A204.1 (cell line): ENCODE measurements around the gene NOS1.
"Not testable (repeated sequence)": the region's sequence is repeated elsewhere in the genome, so short reads cannot be mapped to it uniquely, and the experiment has no call there.

Source experiments
- FAIRE-seq: peaks from 2 replicates; lab custom pipeline; 2012; peaks lifted over from hg19 to GRCh38; lab: Jason Lieb, UNC

NOS1 gene

DNA sequence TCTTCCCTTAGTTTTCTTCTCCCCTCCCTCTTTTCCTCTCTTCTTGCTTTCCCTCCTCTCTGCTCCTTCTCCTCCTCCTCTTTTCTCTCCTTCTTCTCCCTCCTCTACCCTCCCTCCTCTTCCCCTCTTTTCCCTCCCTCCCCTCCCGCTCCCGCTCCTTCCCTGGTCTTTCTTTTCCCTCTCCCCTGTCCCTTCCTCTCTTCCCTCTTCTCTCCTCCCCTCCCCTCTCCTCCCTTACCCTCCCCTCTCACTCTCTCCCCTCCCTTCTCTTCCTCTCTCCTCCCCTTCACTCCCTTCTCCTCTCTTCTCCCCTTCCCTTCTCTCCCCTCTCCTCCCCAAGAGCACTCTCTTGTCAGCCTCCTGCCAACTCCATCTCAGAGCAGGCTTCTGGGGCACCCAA lies 153.8 kb downstream of the NOS1 start:
- no peak for FAIRE-seq

DNA sequence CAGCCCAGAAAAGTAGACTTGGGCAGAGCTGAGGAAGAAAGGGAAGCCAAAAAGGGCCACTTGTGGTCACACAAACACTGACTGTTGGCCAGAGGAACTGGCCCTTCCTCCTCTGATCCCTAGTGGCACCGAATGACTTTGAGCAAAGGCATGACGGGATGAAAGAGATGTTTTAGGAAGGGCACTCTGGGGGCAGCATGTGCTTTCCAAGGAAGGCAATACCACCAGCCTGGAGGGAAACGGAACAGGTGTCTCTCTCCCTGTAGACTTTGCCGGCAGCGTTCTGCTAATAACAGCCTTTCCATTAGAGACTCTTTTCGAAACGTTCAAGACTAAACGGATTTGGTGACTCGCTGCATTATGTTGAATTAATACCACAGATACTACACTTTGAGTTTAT lies 158.9 kb downstream of the NOS1 start:
- no peak for FAIRE-seq

- no peak for FAIRE-seq
Observed at GRCh38 chr12:117202033-117202432, 159.4 kb downstream of the NOS1 start.

DNA sequence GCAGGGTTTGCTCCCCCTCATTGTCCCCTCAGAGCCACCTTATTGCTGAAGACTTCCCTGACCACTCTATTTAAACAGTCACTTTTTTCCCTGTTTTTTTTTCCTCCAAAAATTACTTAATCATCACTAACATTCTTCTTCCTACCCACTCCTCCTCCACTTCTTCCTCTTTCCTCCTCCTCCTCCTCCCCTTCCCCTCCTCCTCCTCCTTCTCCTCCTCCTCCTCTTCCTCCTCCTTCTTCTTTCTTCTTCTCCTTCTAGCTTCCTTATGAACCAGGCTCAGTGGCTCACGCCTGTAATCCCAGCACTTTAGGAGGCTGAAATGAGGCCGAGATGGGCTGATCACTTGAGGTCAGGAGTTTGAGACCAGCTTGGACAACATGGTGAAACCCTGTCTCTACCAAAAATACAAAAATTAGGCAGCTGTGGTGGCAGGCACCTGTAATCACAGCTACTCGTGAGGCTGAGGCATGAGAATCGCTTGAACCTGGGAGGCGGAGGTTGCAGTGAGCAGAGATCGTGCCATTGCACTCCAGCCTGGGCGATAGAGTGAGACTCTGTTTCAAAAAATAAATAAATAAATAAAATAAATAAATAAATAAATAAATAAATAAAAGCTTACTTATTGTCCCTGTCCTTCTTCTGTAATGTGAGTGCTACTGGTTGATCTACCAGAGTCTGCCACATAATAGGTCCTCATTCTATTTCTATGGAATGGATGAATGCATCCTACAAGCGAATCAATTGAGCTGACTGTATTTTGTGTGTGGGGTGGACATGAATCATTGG lies 161.3 kb downstream of the NOS1 start:
- FAIRE-seq = not testable (repeated sequence)

DNA sequence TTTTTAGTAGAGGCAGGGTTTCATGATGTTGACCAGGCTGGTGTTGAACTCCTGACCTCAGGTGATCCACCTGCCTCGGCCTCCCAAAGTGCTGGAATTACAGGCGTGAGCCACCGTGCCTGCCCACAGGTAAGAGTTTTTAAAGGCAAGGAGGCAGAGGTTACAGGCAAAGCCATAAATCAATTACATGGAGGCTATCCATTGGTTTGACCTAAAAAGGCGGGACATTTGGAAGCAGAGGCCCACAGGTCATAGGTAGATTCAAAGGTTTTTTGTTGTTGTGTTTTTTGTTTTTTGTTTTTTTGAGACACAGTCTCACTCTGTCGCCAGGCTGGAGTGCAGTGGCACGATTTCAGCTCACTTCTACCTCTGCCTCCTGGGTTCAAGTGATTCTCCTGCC lies 165.1 kb downstream of the NOS1 start:
- not testable (repeated sequence) for FAIRE-seq

DNA sequence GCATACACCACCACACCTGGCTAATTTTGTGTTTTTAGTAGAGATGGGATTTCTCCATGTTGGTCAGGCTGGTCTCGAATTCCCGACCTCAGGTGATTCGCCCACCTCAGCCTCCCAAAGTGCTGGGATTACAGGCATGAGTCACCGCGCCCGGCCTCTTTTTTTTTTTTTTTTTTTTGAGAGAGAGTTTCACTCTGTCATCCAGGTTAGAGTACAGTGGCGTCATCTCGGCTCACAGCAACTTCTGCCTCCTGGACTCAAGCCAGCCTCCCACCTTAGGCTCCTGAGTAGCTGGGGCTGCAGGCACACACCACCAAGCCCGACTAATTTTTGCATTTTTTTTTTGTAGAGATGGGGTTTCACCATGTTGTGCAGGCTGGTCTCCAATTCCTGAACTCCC lies 166.4 kb downstream of the NOS1 start:
- FAIRE-seq = not testable (repeated sequence)

GRCh38 chr12:117193903-117194302 lies 167.5 kb downstream of the NOS1 start:
- no peak for FAIRE-seq

GRCh38 chr12:117192581-117192980 lies 168.8 kb downstream of the NOS1 start:
- not testable (repeated sequence) for FAIRE-seq

GRCh38 chr12:117192057-117192456 lies 169.4 kb downstream of the NOS1 start:
- no peak for FAIRE-seq

GRCh38 chr12:117190210-117190781 lies 171.1 kb downstream of the NOS1 start, which contains the start of gene FBXO21:
Gene FBXO21 (minus strand): TSS chr12:117190470. CDS start chr12:117190456, 14 bp downstream.
- FAIRE-seq = no peak

DNA sequence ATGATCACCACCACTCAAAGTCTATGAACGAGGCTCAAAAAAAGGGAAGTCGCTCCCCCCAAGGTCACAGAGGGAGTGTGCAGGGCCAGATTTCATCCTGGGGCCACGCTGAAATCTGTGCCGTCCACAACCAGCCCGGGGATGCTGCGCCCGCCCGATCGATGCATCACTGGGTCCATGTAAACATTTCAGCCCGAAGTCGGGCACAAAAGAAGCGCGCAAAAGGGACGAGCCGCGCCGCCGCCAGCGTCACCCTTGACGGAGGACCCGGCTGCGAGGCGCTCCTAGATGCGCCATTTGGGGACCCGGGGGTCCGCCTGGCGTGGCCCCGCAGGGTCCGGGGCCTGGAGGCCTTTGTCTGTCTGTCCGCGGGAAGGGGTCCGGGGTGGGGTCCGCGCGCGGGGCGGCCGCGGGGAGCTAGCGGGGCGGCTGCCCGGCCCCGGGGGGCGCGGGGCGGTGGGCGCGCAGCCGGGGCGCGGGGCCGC lies 171.7 kb downstream of the NOS1 start:
- no peak for FAIRE-seq

- no peak for FAIRE-seq
Observed at GRCh38 chr12:117188961-117189724, 172.3 kb downstream of the NOS1 start.

- no peak for FAIRE-seq
Observed at GRCh38 chr12:117188121-117188665, 173.2 kb downstream of the NOS1 start.

DNA sequence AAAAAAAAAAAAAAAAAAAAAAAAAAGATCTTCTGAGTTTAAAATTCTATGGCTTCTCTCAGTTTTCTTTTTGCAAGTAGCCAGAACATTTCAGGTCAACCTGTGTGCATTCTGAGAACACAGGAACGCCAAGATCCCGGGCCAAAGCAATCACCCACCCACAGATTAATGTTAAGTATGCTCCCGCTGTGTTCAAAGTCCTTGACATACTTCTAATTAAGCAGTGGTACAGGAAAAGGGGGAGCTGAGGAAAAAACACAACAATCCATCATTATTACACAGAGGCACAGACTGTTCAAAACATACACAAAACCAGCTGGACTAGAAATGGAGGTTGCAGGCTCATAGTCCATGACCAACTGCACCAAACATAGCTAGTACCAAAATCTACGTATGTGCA lies 174.0 kb downstream of the NOS1 start:
- no peak for FAIRE-seq

GRCh38 chr12:117182866-117183265 lies 178.6 kb downstream of the NOS1 start:
- FAIRE-seq = no peak

GRCh38 chr12:117181468-117181843 lies 180.0 kb downstream of the NOS1 start:
- FAIRE-seq = not testable (repeated sequence)

- FAIRE-seq = no peak
Observed at GRCh38 chr12:117180758-117181467, 180.5 kb downstream of the NOS1 start.

- FAIRE-seq = no peak
Observed at GRCh38 chr12:117178745-117179144, 182.7 kb downstream of the NOS1 start.

DNA sequence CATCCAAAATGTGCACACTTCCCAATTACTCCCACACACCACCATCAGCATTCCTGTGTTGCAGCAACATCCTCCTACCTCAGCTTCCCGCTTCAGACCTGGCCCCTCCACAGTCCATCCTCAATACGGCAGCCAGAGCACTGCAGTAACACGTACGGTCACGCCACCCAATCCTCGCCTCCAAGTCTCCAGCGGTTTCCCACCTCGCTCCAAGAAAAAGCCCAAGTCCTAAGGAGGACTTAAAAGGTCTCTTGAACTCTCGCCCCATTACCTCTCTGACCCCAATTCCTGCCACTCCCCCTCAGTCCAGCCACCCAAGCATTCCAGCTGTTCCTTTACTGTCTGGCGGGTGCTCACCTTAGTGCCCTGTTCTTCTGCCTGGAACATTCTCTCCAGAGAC lies 183.1 kb downstream of the NOS1 start:
- no peak for FAIRE-seq

DNA sequence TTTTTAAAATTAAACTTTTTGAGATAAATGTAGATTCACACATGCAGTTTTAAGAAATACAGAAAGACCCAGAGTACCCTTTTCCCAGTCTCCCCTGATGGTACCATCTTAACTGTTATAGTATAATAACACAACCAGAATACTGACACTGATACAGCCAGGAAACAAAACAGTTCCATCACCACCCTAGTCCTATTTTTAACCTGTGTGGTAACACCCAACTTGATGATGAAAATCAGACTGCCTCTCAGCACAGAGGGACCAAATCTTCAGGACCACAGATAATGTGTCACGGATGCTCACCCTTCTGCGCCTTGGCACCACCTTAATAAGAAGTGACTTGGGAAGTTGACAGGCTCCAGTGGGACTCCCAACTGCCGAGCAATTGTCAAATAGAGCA lies 189.3 kb downstream of the NOS1 start:
- FAIRE-seq = no peak

DNA sequence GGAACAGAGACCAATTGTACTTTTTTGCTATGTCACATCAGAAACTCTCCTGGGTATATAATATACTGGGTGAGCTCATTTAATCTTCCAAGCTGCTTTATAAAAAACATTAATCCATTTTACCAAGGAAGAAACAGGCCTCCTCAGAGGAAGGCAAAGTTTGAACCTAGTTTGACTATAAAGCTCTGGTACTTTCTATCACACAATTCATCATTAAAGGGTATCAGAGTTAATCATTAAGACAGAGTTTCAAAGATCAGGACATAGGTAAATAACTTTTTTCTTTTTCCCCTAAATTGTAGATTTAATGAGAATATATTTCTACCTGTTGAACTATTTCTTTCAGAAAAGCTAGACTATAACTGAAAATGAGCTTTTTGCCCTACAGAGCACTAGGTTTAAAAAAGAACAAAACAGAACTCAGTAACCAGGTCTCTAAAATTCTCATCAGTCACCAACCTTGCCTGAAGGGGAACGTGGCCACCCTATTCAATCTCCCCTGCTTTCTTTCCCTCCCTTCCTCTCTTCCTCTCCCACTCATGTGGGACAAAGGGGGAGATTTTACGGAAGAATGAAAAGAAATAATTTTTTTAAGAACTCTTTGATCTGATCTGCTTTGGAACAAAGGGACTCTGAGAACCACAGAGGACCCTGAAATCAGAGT lies 189.8 kb downstream of the NOS1 start:
- FAIRE-seq = no peak

DNA sequence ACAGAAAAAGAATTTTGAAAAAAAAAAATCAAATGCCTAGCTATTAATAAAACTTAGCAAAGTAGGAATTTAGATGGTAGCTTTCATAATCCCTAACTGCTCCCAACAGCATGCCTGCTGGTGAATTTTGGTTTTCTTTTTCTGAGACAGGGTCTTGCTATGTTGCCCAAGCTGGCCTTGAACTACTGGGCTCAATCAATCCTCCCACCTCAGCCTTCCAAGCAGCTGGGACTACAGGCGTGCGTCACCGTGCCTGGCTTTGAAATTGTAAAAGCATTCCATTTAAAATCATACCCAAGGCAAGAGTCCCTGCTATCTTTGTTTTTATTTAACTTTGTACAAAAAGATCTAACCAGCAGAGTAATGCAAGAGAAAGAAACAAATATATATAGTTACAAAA lies 191.9 kb downstream of the NOS1 start:
- no peak for FAIRE-seq
